Measurements from ENCODE around the gene EPB41L3. TPM values are rescaled to one million over a fixed set of nuclear protein-coding genes. Genes with fewer than 3 reads are reported as not detected.
"Not testable (repeated sequence)": the region's sequence is repeated elsewhere in the genome, so short reads cannot be mapped to it uniquely, and the experiment has no call there.

The EPB41L3 gene
- total RNA-seq, 2 donors from 2014 or later: 28.0 to 34.8 TPM

DNA sequence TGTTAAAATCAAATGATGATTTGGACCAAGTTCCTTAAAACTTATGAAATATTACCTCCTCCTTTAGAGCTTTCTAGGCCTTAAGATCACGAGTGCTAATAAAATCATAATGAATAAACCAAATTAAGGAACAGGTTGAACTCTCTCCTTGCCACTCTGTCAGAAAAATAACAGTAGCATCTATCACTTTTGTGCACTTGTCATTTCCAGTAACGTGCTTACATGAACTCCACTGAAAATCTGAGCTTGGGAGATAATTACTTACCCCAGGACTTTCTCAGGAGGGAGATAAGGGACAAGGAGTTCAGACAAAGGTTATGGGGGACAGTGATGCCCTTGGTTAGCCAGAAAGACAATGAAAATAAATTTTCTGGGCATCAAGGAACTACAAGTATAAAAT is 36.0 kb downstream of the EPB41L3 start:
- intact Hi-C loops (cut with DNase I): no loop called here
- ATAC-seq (no peak), DNase-seq (no peak)

DNA sequence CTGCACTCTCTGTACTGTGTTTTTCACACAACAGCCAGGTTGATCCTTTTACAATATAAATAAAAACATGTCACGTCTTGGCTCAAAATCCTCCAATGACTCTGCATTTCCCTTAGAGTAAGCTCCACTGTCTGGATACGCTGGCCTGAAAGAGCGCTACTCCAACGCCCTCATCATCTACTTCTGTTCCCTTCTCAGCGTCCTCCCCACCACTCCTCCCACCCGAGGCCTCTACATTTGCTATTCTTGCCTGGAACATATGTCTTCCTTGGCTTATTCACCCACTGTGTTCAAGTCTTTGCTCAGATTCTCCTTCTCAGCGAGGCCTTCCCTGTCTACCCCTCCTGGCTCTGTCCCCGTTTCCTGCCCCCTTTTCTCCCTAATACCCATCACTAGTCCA is 37.6 kb downstream of the EPB41L3 start:
- no peak for DNase-seq
- no peak for ATAC-seq
- intact Hi-C loops (cut with DNase I): no loop called here

GRCh38 chr18:5503740-5504139 is 40.1 kb downstream of the EPB41L3 start:
- intact Hi-C loops (cut with DNase I): no loop called here
- ATAC-seq: no peak
- no peak for DNase-seq

GRCh38 chr18:5500158-5500939 is 43.4 kb downstream of the EPB41L3 start:
- intact Hi-C loops (cut with DNase I): no loop called here

GRCh38 chr18:5498452-5498851 is 45.3 kb downstream of the EPB41L3 start:
- DNase-seq: no peak
- intact Hi-C loops (cut with DNase I): no loop called here

More at GRCh38 chr18:5500158-5500939, 43.4 kb downstream of the EPB41L3 start:
- no peak for DNase-seq
- ATAC-seq: no peak

DNA sequence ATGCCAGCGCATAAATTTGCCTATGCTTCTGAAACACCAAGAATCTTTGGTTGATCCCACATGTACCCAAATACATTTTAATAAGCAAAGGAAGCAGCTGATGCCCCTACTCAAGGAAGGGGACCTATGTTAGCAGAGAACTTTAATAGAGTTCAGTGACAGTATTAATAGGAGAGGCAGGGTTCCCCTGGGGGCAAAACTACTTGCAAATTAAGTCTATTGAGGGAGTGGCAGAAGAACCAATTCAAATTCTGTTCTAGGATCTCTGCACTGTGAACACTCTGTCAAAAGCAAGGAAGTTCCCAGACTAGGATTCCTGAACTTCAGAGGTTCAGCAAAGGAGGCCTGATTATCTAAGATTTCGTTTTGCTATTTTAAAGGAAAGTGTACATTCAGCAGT is 47.5 kb downstream of the EPB41L3 start:
- intact Hi-C loops (cut with DNase I): no loop called here
- DNase-seq (no peak), ATAC-seq (no peak)

More at GRCh38 chr18:5498452-5498851, 45.3 kb downstream of the EPB41L3 start:
- ATAC-seq: no peak

DNA sequence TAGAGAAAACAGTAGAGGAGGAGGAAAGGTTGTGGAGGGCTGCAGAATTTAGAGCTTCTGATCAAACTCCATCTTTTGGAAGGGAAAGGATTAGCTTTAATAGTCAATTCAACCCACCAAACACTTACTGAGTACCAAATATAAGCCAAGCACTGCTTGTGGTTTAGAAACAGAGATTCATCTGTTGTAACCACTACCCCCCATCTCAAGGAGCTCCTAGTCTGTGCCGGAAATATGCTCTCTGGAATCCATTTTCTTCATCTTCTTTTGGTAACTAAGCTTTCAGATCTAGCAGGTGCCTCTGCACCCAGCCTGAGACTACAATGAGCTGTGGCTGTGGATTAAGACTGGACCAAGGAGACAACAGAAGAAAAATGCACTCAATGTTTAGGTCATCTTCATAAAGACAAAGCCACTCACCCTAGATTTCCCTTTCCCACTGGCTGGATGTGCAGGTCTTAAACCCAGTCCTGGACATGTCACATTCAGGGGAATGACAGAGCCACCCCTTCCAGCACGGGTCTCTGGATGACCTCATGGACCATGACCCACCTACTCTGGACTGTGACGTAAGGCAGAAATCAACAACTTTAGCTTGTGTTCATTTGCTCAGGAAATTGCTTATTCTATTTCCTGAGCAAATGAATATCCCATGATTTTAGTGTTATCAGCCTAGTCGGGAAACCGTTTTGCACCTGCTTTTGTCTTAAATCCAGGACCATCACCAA is 52.9 kb downstream of the EPB41L3 start:
- intact Hi-C loops (cut with DNase I): no loop called here
- ATAC-seq: no peak
- DNase-seq: no peak

GRCh38 chr18:5488844-5489243 is 55.0 kb downstream of the EPB41L3 start:
- ATAC-seq (peak; percentile 43 to 72), DNase-seq (no peak)
- intact Hi-C loops (cut with DNase I): no loop called here

DNA sequence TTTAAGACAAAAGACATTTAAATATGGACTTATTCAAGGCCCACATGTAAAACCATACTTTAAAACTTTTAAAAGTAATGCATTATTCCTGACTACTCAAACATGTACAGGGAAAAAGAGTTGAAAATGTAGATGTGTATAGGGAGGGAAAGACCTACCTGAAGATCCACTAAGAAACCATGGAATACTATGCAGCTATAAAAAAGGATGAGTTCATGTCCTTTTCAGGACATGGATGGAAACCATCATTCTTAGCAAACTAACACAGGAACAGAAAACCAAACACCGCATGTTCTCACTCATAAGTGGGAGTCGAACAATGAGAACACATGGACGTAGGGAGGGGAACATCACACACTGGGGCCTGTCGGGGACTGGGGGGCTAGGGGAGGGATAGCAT is 55.8 kb downstream of the EPB41L3 start:
- intact Hi-C loops (cut with DNase I); ATAC-seq; DNase-seq: not testable (repeated sequence)

DNA sequence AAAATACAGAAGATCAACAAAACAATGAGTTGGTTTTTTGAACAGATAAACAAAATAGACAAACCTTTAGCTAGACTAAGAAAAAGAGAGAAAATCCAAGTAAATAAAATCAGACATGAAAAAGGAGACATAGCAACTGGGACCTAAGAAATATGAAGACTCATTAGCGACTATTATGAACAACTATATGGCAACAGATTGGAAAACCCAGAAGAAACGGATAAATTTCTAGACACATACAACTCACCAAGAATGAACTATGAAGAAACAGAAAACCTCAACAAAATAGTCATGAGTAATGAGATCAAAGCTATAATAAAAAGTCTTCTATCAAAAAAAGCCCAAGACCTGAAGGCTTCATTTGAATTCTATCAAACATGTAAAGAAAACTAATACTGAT is 59.3 kb downstream of the EPB41L3 start:
- no peak for DNase-seq
- ATAC-seq: no peak
- intact Hi-C loops (cut with DNase I): no loop called here

DNA sequence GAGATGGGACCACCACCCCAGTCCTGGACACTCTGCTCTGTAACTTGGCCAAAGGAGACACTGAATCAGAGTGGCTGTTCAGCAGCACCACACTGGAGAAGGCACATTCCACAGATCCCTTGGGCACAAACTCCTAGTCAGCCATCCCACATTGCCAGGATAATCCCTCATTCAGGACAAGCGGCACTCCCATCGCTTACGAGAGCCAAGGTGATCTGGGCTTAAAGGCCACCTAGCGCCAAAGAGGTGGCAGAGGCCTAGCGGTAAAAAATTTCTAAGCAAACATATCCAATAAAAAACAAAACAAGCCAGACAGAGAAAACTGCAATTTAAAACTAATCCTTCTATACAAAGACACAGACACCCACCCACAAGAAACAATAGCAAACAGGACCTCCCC is 62.2 kb downstream of the EPB41L3 start:
- ATAC-seq (no peak), DNase-seq (no peak)
- intact Hi-C loops (cut with DNase I): no loop called here

DNA sequence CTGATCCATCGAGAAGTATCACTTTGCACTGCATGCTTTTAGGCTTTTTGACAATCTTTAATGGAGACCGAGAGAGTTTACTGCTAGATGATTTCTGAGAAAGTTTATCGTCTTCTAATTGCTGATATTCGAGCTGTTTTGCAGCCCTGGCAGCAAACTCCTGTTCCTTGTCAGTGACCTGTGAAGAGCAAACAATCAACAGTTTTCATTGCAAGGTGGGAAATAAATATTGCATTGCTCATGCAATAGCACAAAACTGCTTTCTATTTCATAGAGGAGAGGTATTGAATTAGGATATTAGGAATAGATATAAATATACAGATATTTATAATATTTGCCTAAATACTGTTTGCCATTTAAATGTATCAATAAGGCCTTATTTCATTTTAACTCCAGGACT is 65.5 kb downstream of the EPB41L3 start:
- DNase-seq: no peak
- ATAC-seq: no peak
- intact Hi-C loops (cut with DNase I): no loop called here

GRCh38 chr18:5476961-5477800 is 66.6 kb downstream of the EPB41L3 start:
- intact Hi-C loops (cut with DNase I): no loop called here
- no peak for DNase-seq
- ATAC-seq: no peak

GRCh38 chr18:5475267-5475666 is 68.5 kb downstream of the EPB41L3 start:
- intact Hi-C loops (cut with DNase I): no loop called here
- ATAC-seq: peak in 1 of 2 donors; percentile 62
- DNase-seq: peak; percentile 40

DNA sequence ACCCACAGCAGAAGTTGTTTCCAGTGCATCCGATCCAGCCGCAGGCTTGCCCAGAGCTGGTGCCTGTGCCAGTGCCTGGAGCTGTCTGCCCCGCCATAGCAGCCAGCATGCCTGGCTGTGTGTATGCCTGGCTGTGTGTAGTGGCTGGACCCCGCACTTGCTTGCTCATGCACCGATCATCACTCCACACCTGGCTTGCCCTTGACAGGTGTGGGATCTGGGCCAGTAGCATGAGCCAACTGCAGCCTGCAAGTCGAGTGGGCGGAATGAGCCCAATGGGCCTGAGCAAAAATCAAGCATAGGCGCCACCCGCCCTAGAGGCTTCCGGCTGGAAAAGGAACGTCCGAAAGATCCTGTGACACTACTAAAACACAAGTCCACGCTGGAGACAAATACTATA is 74.5 kb downstream of the EPB41L3 start:
- ATAC-seq (no peak), DNase-seq (no peak)
- intact Hi-C loops (cut with DNase I): no loop called here

GRCh38 chr18:5468394-5468793 is 75.4 kb downstream of the EPB41L3 start:
- ATAC-seq (no peak), DNase-seq (no peak)
- intact Hi-C loops (cut with DNase I): no loop called here

DNA sequence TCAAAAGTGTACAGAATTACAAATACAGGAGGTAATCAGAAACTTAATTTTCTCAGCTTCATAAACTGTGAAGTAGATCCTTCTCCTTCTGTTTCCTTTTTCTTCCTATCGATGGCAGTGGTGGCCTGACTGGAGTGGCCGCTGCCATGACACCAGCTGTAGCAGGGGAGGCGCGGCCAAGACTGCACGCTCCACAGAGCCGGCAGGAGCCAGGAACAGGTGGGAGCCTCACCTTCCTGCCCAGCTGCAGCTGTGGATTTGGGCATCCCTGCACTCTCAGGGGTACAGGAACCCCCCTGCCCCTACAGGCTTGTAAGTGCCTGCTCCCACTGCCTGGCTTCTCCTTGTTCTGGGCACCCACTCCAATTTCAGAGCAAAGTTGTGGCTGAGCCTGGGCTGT is 76.1 kb downstream of the EPB41L3 start:
- intact Hi-C loops (cut with DNase I): no loop called here
- ATAC-seq (no peak), DNase-seq (no peak)

DNA sequence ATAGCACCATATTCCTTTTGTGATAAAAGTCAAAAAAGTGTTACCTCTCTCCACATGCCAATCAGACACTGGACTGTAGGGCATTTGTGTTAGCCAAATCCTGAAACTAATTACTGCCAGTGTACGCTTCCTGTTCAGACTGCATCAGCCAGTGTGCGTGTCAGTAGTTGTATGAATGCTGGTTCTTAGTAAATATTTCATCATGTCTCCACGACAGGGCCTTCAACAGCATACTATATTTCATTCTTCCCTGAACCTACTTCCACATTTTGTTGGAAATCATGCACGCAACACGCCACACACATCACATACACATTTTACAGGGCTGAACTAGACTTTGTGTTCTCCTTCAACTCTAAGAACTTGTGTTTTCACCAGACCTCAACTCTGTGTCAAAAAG is 77.5 kb downstream of the EPB41L3 start:
- ATAC-seq: peak; percentile 32 to 56
- DNase-seq: no peak
- intact Hi-C loops (cut with DNase I): no loop called here

- no peak for ATAC-seq
- no peak for DNase-seq
- intact Hi-C loops (cut with DNase I): no loop called here
Observed at GRCh38 chr18:5464251-5464650, 79.5 kb downstream of the EPB41L3 start.

DNA sequence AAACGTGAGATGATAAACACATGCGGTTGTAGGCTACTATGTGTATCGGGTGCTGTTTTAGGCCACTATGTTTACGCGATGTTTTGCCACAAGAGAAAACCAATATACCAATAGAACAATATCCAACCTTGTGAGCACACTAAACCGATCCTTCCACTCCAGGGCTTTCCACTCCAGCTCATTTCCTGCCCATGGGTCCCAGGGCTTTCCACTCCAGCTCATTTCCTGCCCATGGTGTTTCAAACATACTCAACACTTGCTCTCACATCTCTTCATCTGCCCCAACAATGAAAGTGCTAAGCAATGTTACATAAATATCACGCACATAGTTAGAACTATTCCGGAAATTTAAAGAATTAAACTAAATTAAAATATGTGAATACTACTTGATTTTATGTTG is 80.0 kb downstream of the EPB41L3 start:
- ATAC-seq (no peak), DNase-seq (no peak)
- intact Hi-C loops (cut with DNase I): no loop called here
